GM06990 (cell line): ENCODE results near the gene FAM174C.

ENCODE experiments used
- DNase-seq: peaks from one replicate; pipeline ENCODE4 v3.0.0-alpha.2; 2011; ENCODE audit not compliant: insufficient read length; ENCODE audit errors: extremely low read depth
- H3K27me3 ChIP-seq: replicated peaks from 2 replicates; pipeline ENCODE4 v1.6.0; 2011; ENCODE audit warnings: low read length; ENCODE audit not compliant: control insufficient read depth, insufficient read depth
- H3K36me3 ChIP-seq: 2 replicates; pipeline ENCODE4 v1.5.1; 2011; ENCODE audit warnings: low read length; ENCODE audit not compliant: control insufficient read depth, insufficient read depth
- H3K4me3 ChIP-seq: replicated peaks from 2 replicates; pipeline ENCODE4 v1.5.1; 2011; ENCODE audit warnings: low read depth, mild to moderate bottlenecking, control low read depth, low read length
- CTCF ChIP-seq: IDR thresholded peaks from 2 replicates; pipeline ENCODE4 v1.5.1; 2011; ENCODE audit warnings: low read length, control low read depth, mild to moderate bottlenecking, inconsistent platforms; ENCODE audit not compliant: insufficient read depth, poor library complexity, severe bottlenecking

Gene FAM174C

DNA sequence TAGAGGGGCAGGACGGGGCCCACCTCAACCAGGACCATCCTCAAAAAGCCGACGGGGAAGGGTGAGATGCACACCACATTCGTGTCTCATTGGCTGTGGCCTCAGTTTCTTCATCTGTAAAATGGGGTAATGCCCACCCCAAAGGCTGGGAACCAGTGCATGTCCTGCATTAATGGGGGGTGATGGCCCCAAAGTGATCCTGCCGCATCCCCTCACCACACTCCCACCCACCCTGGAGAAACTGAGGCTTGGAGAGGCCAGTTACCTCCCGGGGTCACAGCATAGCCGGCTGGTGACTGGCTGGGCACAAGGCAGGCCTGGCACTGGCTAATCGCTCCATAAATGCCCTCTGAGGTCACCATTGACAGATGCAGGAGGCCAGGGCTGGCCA, 27.6 kb upstream of the FAM174C start:
- peaks cover 8% of the 10 kb centered on the region for H3K36me3 ChIP-seq
- no peak for TF ChIP-seq CTCF
- no peak for DNase-seq
- no peaks in the 10 kb centered on the region for H3K27me3 ChIP-seq
- peak overlapping the region; percentile 75 for H3K4me3 ChIP-seq

- peak; percentile 85 for DNase-seq
These were observed 27.1 kb upstream of the FAM174C start, which contains the start of gene MIDN for GRCh38 chr19:1248139-1248785. Gene MIDN, plus strand, starts transcription at chr19:1248583. Its CDS starts 1,714 bp downstream, at chr19:1250297.

GRCh38 chr19:1248786-1249297, 26.5 kb upstream of the FAM174C start:
- no peaks in the 10 kb centered on the region for H3K27me3 ChIP-seq
- peak; percentile 81 for DNase-seq
- H3K4me3 ChIP-seq: peak overlapping the region; percentile 75
- peaks cover 8% of the 10 kb centered on the region for H3K36me3 ChIP-seq
- peak; percentile 36 for TF ChIP-seq CTCF

More at GRCh38 chr19:1248139-1248785, 27.1 kb upstream of the FAM174C start, which contains the start of gene MIDN:
- peak; percentile 70 for TF ChIP-seq CTCF
- H3K27me3 ChIP-seq: no peaks in the 10 kb centered on the region
- H3K4me3 ChIP-seq: peak within 1 kb of the TSS; percentile 75
- H3K36me3 ChIP-seq: peaks cover 8% of the 10 kb centered on the region

DNA sequence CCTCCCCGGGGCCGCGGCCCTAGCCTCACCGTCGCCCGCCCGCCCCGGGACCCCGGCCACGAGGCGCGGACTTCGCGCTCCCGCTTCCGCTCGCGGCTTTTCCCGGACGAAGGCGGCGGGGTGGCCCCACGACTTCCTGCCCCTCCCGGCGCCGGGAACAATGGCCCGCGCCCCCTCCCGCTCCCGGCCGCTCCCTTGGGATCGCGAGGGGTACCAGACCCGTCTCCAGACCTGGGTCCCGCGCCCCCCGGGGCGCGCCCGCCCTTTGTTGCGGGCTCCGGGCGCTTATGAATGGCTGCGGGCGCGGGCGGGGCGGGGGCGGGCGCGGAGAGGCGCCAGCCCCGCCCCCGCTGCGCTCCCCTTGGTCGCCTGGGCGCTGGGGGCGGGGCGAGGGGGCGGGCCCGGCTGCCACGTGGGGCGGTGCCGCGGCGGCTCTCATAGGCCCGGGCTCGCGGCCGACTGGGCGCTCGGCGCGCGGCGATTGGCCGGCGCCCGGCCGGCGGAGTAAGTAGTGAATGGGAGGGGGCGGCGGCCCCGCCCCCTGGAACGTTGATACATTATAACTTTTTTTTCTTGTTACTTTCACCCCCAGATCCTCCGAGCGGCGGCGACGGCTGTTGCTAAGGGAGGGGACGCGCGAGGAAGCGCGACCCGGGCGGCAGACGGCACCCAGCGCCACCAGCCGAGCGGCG, 25.9 kb upstream of the FAM174C start:
- Histone ChIP-seq H3K4me3 (peak overlapping the region; percentile 94), H3K36me3 (peaks cover 13% of the 10 kb centered on the region), H3K27me3 (no peaks in the 10 kb centered on the region)
- TF ChIP-seq CTCF: no peak
- DNase-seq: peak; percentile 95

DNA sequence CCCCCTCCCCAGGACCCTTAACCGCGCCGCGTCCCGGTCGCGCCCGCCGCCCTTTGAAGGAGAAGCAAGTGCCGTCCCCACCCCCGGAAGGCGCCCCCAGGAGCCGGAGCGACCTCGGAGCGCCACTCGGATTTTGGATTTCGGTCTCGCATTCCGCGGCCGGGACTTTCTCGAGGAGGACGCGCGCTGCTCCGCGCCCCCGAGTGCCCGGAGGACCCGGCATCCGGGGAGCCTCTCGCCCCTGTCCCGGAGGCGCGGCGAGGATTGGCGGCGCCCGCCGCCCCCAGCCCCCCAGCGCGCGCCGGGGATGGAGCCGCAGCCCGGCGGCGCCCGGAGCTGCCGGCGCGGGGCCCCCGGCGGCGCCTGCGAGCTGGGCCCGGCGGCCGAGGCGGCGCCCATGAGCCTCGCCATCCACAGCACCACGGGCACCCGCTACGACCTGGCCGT, 25.3 kb upstream of the FAM174C start:
- DNase-seq: no peak
- peaks cover 18% of the 10 kb centered on the region for H3K36me3 ChIP-seq
- H3K27me3 ChIP-seq: no peaks in the 10 kb centered on the region
- H3K4me3 ChIP-seq: peak overlapping the region; percentile 94
- TF ChIP-seq CTCF: no peak
